H1 (cell line): ENCODE results near the gene TRIM71. TPM values are rescaled to one million over a fixed set of nuclear protein-coding genes. Genes with fewer than 3 reads are reported as not detected.

Source experiments
- CTCF ChIA-PET: fragments of 300-600 bp; sonication (Branson Sonifier 250); formaldehyde crosslinking; loops from one replicate; lab custom pipeline; 2021; ENCODE audit not compliant: partially characterized antibody; lab: Charles Lee
- POLR2A ChIA-PET: fragments of 300-600 bp; sonication (Branson Sonifier 250); formaldehyde crosslinking; loops from one replicate; lab custom pipeline; 2021; ENCODE audit warnings: inconsistent platforms; ENCODE audit not compliant: partially characterized antibody; lab: Charles Lee
- DNase-seq, 2 experiments: peaks; one replicate each; pipeline versions ENCODE4 v3.0.0 to v3.0.0-alpha.2; 2010 to 2022; ENCODE audit warnings: low spot score in 2 of 2, low read depth in 1 of 2, mixed read lengths in 1 of 2
- FAIRE-seq: peaks from 2 replicates; lab custom pipeline; 2011; peaks lifted over from hg19 to GRCh38; lab: Jason Lieb, UNC
- H2AFZ ChIP-seq: 2 replicates; pipeline ENCODE4 v1.8.1; 2012; ENCODE audit warnings: low read length, inconsistent platforms
- H2AK5ac ChIP-seq: 2 replicates; pipeline ENCODE4 v1.6.1; 2013; ENCODE audit warnings: low read depth, low read length
- H2BK120ac ChIP-seq: replicated peaks from 2 replicates; pipeline ENCODE3; 2013; ENCODE audit warnings: low read depth, low read length, inconsistent platforms
- H2BK12ac ChIP-seq: 2 replicates; pipeline ENCODE4 v1.6.1; 2013; ENCODE audit warnings: low read depth, low read length
- H2BK15ac ChIP-seq: 2 replicates; pipeline ENCODE4 v1.6.1; 2013; ENCODE audit warnings: low read length
- H2BK20ac ChIP-seq: 2 replicates; pipeline ENCODE4 v1.6.1; 2013; ENCODE audit warnings: low read length
- H2BK5ac ChIP-seq: 2 replicates; pipeline ENCODE4 v1.6.1; 2013; ENCODE audit warnings: low read depth, low read length
- H3K14ac ChIP-seq: 2 replicates; pipeline ENCODE4 v1.6.1; 2013; ENCODE audit warnings: inconsistent platforms; ENCODE audit not compliant: insufficient read length
- H3K18ac ChIP-seq: 2 replicates; pipeline ENCODE4 v1.6.1; 2013; ENCODE audit warnings: low read length; ENCODE audit errors: extremely low read depth
- H3K23ac ChIP-seq: 2 replicates; pipeline ENCODE4 v1.6.1; 2013; ENCODE audit warnings: inconsistent platforms; ENCODE audit not compliant: insufficient read length
- H3K23me2 ChIP-seq: 2 replicates; pipeline ENCODE4 v1.6.1; 2013; ENCODE audit warnings: low read depth, low read length
- H3K27ac ChIP-seq: 2 replicates; pipeline ENCODE4 v1.6.1; 2011; ENCODE audit warnings: low read depth, low read length, inconsistent platforms
- H3K27me3 ChIP-seq, 4 experiments: replicated peaks in 1 of 4; 1 replicate in 1 of 4; 2 replicates in 3 of 4; pipeline versions ENCODE4 v1.6.1 to v1.8.1; 2011 to 2013; ENCODE audit warnings: low read length in 3 of 4, mild to moderate bottlenecking in 3 of 4, inconsistent platforms in 2 of 4, mixed read lengths in 2 of 4, moderate library complexity in 1 of 4; ENCODE audit not compliant: control insufficient read depth in 3 of 4, insufficient read depth in 3 of 4; ENCODE audit errors: extremely low read depth in 1 of 4
- H3K36me3 ChIP-seq, 4 experiments: 2 replicates each; pipeline versions ENCODE4 v1.6.1 to v1.8.1; 2011 to 2013; ENCODE audit warnings: mild to moderate bottlenecking in 4 of 4, low read length in 3 of 4, moderate library complexity in 2 of 4, control low read depth in 1 of 4, inconsistent platforms in 1 of 4; ENCODE audit not compliant: insufficient read depth in 4 of 4, control insufficient read depth in 2 of 4
- H3K4ac ChIP-seq: replicated peaks from 2 replicates; pipeline ENCODE3; 2013; ENCODE audit warnings: low read length, low read depth, mixed read lengths, inconsistent platforms; ENCODE audit not compliant: insufficient read length
- H3K4me1 ChIP-seq, 4 experiments: replicated peaks in 1 of 4; 1 replicate in 1 of 4; 2 replicates in 3 of 4; pipeline versions ENCODE4 v1.6.1 to v1.8.1; 2011 to 2013; ENCODE audit warnings: low read length in 3 of 4, inconsistent platforms in 2 of 4, mixed read lengths in 1 of 4; ENCODE audit not compliant: insufficient read depth in 4 of 4, control insufficient read depth in 3 of 4
- H3K4me2 ChIP-seq, 2 experiments: 2 replicates each; pipeline versions ENCODE4 v1.6.1 to v1.8.1; 2011 to 2013; ENCODE audit warnings: low read depth in 2 of 2, low read length in 2 of 2, control low read depth in 1 of 2, inconsistent platforms in 1 of 2, mild to moderate bottlenecking in 1 of 2; ENCODE audit not compliant: insufficient read depth in 1 of 2
- H3K4me3 ChIP-seq, 4 experiments: fragments of 200-600, 300-600 bp in 1 of 4; sonication (generic), shearing (Covaris generic), sonication (Bioruptor Twin) in 1 of 4; 2 replicates each; pipeline versions ENCODE4 v1.5.1 to v1.8.1; 2011 to 2016; ENCODE audit warnings: low read length in 4 of 4, low read depth in 3 of 4, control low read depth in 2 of 4, inconsistent platforms in 2 of 4, mild to moderate bottlenecking in 2 of 4, mixed read lengths in 1 of 4, moderate library complexity in 1 of 4; ENCODE audit not compliant: insufficient read depth in 2 of 4; ENCODE audit errors: extremely low read depth in 1 of 4
- H3K56ac ChIP-seq: replicated peaks from 2 replicates; pipeline ENCODE3; 2013; ENCODE audit warnings: low read depth, mild to moderate bottlenecking, mixed read lengths, low read length, inconsistent platforms; ENCODE audit not compliant: insufficient read length
- H3K79me1 ChIP-seq: 2 replicates; pipeline ENCODE4 v1.6.1; 2013; ENCODE audit warnings: low read depth, low read length, control low read depth
- H3K79me2 ChIP-seq, 2 experiments: 2 replicates each; pipeline versions ENCODE4 v1.6.1 to v1.8.1; 2012 to 2013; ENCODE audit warnings: low read length in 2 of 2, mild to moderate bottlenecking in 2 of 2, inconsistent platforms in 1 of 2; ENCODE audit not compliant: insufficient read depth in 2 of 2, control insufficient read depth in 1 of 2
- H3K9ac ChIP-seq, 4 experiments: replicated peaks in 1 of 4; 1 replicate in 1 of 4; 2 replicates in 3 of 4; pipeline versions ENCODE4 v1.6.1 to v1.8.1; 2011 to 2013; ENCODE audit warnings: low read depth in 3 of 4, low read length in 3 of 4, control low read depth in 2 of 4, mild to moderate bottlenecking in 2 of 4, moderate library complexity in 2 of 4, inconsistent platforms in 1 of 4; ENCODE audit errors: extremely low read depth in 1 of 4
- H3K9me3 ChIP-seq, 2 experiments: 2 replicates each; pipeline versions ENCODE4 v1.6.1 to v1.8.1; 2012 to 2013; ENCODE audit warnings: mild to moderate bottlenecking in 2 of 2, moderate library complexity in 2 of 2, control low read depth in 1 of 2, inconsistent platforms in 1 of 2, low read depth in 1 of 2, low read length in 1 of 2, mixed read lengths in 1 of 2; ENCODE audit not compliant: insufficient read depth in 2 of 2
- H4K20me1 ChIP-seq, 2 experiments: replicated peaks in 1 of 2; 2 replicates each; pipeline versions ENCODE3 to v1.8.1; 2011 to 2013; ENCODE audit warnings: inconsistent platforms in 2 of 2, low read length in 2 of 2, mild to moderate bottlenecking in 1 of 2; ENCODE audit not compliant: insufficient read depth in 2 of 2, control insufficient read depth in 1 of 2
- H4K5ac ChIP-seq: 2 replicates; pipeline ENCODE4 v1.6.1; 2013; ENCODE audit warnings: low read length, low read depth, mixed read lengths, inconsistent platforms; ENCODE audit not compliant: insufficient read length
- H4K8ac ChIP-seq: 2 replicates; pipeline ENCODE4 v1.8.0; 2013; ENCODE audit warnings: mild to moderate bottlenecking, moderate library complexity, low read length, inconsistent platforms; ENCODE audit not compliant: insufficient read depth; ENCODE audit errors: extremely low read depth
- H4K91ac ChIP-seq: replicated peaks from 2 replicates; pipeline ENCODE3; 2013; ENCODE audit warnings: low read length, mixed read lengths, inconsistent platforms; ENCODE audit not compliant: insufficient read length
- FOSL1 ChIP-seq: IDR thresholded peaks from 2 replicates; pipeline ENCODE4 v1.6.1; 2011; ENCODE audit warnings: mild to moderate bottlenecking, low read depth, low read length, moderate library complexity; ENCODE audit not compliant: insufficient read depth
- ZNF274 ChIP-seq: IDR thresholded peaks from 2 replicates; pipeline ENCODE4 v1.7.0; 2012; ENCODE audit warnings: low read length, borderline replicate concordance; ENCODE audit errors: extremely low read depth
- WGBS, 2 experiments: shearing (Covaris generic) in 1 of 2; methylation state at CpG; one replicate each; pipeline versions ENCODE4 v1.1.6 to v1.1.7; 2013 to 2015; ENCODE audit warnings: low lambda C conversion rate in 2 of 2, mixed read lengths in 2 of 2, inconsistent platforms in 1 of 2, low coverage in 1 of 2, missing lambda C conversion rate in 1 of 2; ENCODE audit not compliant: insufficient replicate concordance in 2 of 2, insufficient coverage in 1 of 2, insufficient read length in 1 of 2; ENCODE audit errors: extremely low coverage in 1 of 2, missing lambda C conversion rate in 1 of 2; 5-methylcytosine and 5-hydroxymethylcytosine counted together
- polyA plus RNA-seq, 7 experiments: library from polyadenylated mRNA; depleted of rRNA in 3 of 7; stranded (reverse) in 5 of 7; unstranded in 2 of 7; fragments of >200 nt in 5 of 7; fragments of 200-250 nt in 2 of 7; gene quantifications; 1 replicate in 5 of 7; 2 replicates in 1 of 7; 4 replicates in 1 of 7; pipeline versions ENCODE4 v1.2.1 to v1.2.3, GENCODE V29; 2011 to 2013; ENCODE audit warnings: missing spikeins in 2 of 7, mixed read lengths in 2 of 7
- total RNA-seq: library from RNA; stranded (reverse); fragmentation: NEBNext Ultra II Directional; extraction: Animal tissue kit (Norgen Biotek cat#: 25700); gene quantifications from 2 replicates; pipeline ENCODE4 v1.2.1, GENCODE V29; 2021

Gene TRIM71
- total and polyA plus RNA-seq, 2 of the 8 experiments (the other 6 are each of a cell fraction or from before 2014, with no cell fraction given), result 53.7 to 293 TPM

GRCh38 chr3:32882189-32882588 is 64.4 kb downstream of the TRIM71 start:
- H2AFZ ChIP-seq, result no peak overlapping the region
- peaks cover 55 to 62% of the 10 kb centered on the region in 2 experiments for H4K20me1 ChIP-seq
- H3K9ac ChIP-seq, result no peak overlapping the region
- H2BK20ac ChIP-seq, result no peak overlapping the region
- H4K91ac ChIP-seq, result no peak overlapping the region
- no peak overlapping the region for H2BK15ac ChIP-seq
- H3K79me2 ChIP-seq, result peaks cover 44 to 100% of the 10 kb centered on the region in 2 experiments
- H2BK12ac ChIP-seq, result no peak overlapping the region
- TF ChIP-seq ZNF274 (no peak), FOSL1 (no peak)
- no peak overlapping the region; a peak in 1 of 4 replicates for H3K4me2 ChIP-seq
- H3K36me3 ChIP-seq, result peaks cover 21 to 91% (median 52%) of the 10 kb centered on the region in 4 experiments; a peak in 7 of 8 replicates
- no peak overlapping the region for H4K5ac ChIP-seq
- ChIA-PET POLR2A (interaction anchor here (1.3 to 10.0 kb wide), 6 partner anchors 10 to 105 kb away, joined by 3 to 84 read pairs (median 6); no protein-coding TSS in a partner anchor), CTCF (interaction anchor here (1.0 to 5.5 kb wide), 5 partner anchors 8 to 44 kb away, joined by 3 to 40 read pairs (median 5); no protein-coding TSS in a partner anchor)
- H2BK120ac ChIP-seq, result no peak overlapping the region
- WGBS, 2 experiments, result 93% methylated on average over 1 of the region's 1 CpG; no CpG with 5 or more reads in 1 of the 2 experiments
- H3K4me3 ChIP-seq, result no peak overlapping the region
- FAIRE-seq (no peak), DNase-seq (no peak)
- no peak overlapping the region for H2BK5ac ChIP-seq
- H3K4me1 ChIP-seq, result peaks cover 4 to 23% (median 17%) of the 10 kb centered on the region in 4 experiments; a peak in 6 of 7 replicates
- no peak overlapping the region for H3K27ac ChIP-seq
- H3K18ac ChIP-seq, result no peak overlapping the region
- no peaks in the 10 kb centered on the region for H3K27me3 ChIP-seq
- no peak overlapping the region for H3K4ac ChIP-seq
- no peaks in the 10 kb centered on the region for H3K23me2 ChIP-seq
- H3K79me1 ChIP-seq, result peaks cover 20% of the 10 kb centered on the region
- no peak overlapping the region for H4K8ac ChIP-seq
- H3K9me3 ChIP-seq, result no peaks in the 10 kb centered on the region
- no peak overlapping the region for H2AK5ac ChIP-seq
- no peak overlapping the region for H3K14ac ChIP-seq
- H3K56ac ChIP-seq, result no peak overlapping the region
- H3K23ac ChIP-seq, result no peak overlapping the region
